Measurements from ENCODE around the gene CLCN1.

CLCN1 gene

GRCh38 chr7:143341842-143342241 lies 25.9 kb downstream of the CLCN1 start:
- H3K9me2 ChIP-seq (ENCODE audit: low read depth, low read length) = no peaks in the 10 kb centered on the region
- H3K9me3 ChIP-seq (ENCODE audit: low read length) = no peaks in the 10 kb centered on the region
- H3K4me1 ChIP-seq (ENCODE audit: insufficient read depth, low read length, severe bottlenecking) = no peaks in the 10 kb centered on the region
- TF ChIP-seq, protein P1, sequence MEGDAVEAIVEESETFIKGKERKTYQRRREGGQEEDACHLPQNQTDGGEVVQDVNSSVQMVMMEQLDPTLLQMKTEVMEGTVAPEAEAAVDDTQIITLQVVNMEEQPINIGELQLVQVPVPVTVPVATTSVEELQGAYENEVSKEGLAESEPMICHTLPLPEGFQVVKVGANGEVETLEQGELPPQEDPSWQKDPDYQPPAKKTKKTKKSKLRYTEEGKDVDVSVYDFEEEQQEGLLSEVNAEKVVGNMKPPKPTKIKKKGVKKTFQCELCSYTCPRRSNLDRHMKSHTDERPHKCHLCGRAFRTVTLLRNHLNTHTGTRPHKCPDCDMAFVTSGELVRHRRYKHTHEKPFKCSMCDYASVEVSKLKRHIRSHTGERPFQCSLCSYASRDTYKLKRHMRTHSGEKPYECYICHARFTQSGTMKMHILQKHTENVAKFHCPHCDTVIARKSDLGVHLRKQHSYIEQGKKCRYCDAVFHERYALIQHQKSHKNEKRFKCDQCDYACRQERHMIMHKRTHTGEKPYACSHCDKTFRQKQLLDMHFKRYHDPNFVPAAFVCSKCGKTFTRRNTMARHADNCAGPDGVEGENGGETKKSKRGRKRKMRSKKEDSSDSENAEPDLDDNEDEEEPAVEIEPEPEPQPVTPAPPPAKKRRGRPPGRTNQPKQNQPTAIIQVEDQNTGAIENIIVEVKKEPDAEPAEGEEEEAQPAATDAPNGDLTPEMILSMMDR (IDR thresholded peaks at IDR 0.05; ENCODE audit: low read length) = no peak
- no peak for TF ChIP-seq EZH2 (IDR thresholded peaks at IDR 0.05; ENCODE audit: borderline replicate concordance, low read length)
- no peaks in the 10 kb centered on the region for H3K36me3 ChIP-seq (ENCODE audit: insufficient read depth, low read length)
- no peak overlapping the region for H3K27ac ChIP-seq (ENCODE audit: low read depth, low read length, poor library complexity, severe bottlenecking)
- no peak overlapping the region for H3K4me2 ChIP-seq (ENCODE audit: low read length)
- H4K20me1 ChIP-seq (ENCODE audit: insufficient read depth, low read length) = no peaks in the 10 kb centered on the region
- no peaks in the 10 kb centered on the region for H3K27me3 ChIP-seq (ENCODE audit: insufficient read depth, low read length)
- H3K79me2 ChIP-seq (ENCODE audit: insufficient read depth, low read length) = no peaks in the 10 kb centered on the region
- no peak overlapping the region for H3K4me3 ChIP-seq (ENCODE audit: low read depth, low read length, poor library complexity, severe bottlenecking)
- no peak overlapping the region for H3K9ac ChIP-seq (ENCODE audit: low read length)
- H3F3A ChIP-seq (ENCODE audit: insufficient read depth, low read length) = no peaks in the 10 kb centered on the region
- H2AFZ ChIP-seq (ENCODE audit: low read length) = no peak overlapping the region

DNA sequence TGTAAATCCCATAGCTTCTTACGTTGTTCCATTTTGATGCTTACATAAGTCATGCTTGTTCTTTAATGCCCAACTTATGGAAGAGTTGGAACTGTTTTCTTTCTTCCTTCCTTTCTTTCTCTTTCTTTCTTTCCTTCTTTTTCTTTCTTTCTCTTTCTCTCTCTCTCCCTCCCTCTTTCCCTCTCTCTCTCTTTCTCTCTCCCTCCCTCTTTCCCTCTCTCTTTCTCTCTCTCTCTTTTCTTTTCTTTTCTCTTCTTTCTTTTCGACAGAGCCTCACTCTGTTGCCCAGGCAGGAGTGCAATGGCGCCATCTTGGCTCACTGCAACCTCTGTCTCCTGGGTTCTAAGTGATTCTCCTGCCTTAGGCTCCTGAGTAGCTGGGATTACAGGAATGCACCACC lies 27.7 kb downstream of the CLCN1 start:
- H3K36me3 ChIP-seq (ENCODE audit: insufficient read depth, low read length) = no peaks in the 10 kb centered on the region
- no peaks in the 10 kb centered on the region for H4K20me1 ChIP-seq (ENCODE audit: insufficient read depth, low read length)
- H3K27me3 ChIP-seq (ENCODE audit: insufficient read depth, low read length) = 0 out of 2 replicates have a peak, but pooled peaks cover 2% of the 10 kb centered on the region
- no peaks in the 10 kb centered on the region for H3K4me1 ChIP-seq (ENCODE audit: insufficient read depth, low read length, severe bottlenecking)
- no peak overlapping the region for H3K27ac ChIP-seq (ENCODE audit: low read depth, low read length, poor library complexity, severe bottlenecking)
- no peaks in the 10 kb centered on the region for H3F3A ChIP-seq (ENCODE audit: insufficient read depth, low read length)
- H3K4me2 ChIP-seq (ENCODE audit: low read length) = no peak overlapping the region
- TF ChIP-seq, protein P1 (IDR thresholded peaks at IDR 0.05; ENCODE audit: low read length) = no peak
- no peak for TF ChIP-seq EZH2 (IDR thresholded peaks at IDR 0.05; ENCODE audit: borderline replicate concordance, low read length)
- H3K9me2 ChIP-seq (ENCODE audit: low read depth, low read length) = no peaks in the 10 kb centered on the region
- H3K9me3 ChIP-seq (ENCODE audit: low read length) = no peaks in the 10 kb centered on the region
- no peak overlapping the region for H3K4me3 ChIP-seq (ENCODE audit: low read depth, low read length, poor library complexity, severe bottlenecking)
- H3K79me2 ChIP-seq (ENCODE audit: insufficient read depth, low read length) = no peaks in the 10 kb centered on the region
- H3K9ac ChIP-seq (ENCODE audit: low read length) = no peak overlapping the region
- H2AFZ ChIP-seq (ENCODE audit: low read length) = no peak overlapping the region

DNA sequence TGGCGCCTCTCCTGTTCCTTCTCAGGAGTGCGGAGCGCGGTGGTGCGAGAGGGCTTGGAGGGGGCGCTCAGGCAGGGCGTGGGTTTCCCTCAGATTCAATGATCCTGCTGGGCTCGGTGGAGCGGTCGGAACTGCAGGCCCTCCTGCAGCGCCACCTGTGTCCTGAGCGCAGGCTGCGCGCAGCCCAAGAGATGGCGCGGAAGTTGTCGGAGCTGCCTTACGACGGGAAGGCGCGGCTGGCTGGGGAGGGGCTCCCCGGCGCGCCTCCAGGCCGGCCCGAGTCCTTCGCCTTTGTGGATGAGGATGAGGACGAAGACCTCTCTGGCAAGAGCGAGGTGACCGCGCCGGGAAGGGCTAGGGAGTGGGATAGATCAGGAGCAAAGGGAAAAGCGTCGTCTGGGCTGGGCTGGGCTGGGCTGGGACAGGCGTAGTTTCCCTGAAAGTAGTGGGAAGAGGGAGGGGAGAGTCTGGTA lies 29.6 kb downstream of the CLCN1 start:
- no peaks in the 10 kb centered on the region for H3K4me1 ChIP-seq (ENCODE audit: insufficient read depth, low read length, severe bottlenecking)
- H3K79me2 ChIP-seq (ENCODE audit: insufficient read depth, low read length) = no peaks in the 10 kb centered on the region
- H4K20me1 ChIP-seq (ENCODE audit: insufficient read depth, low read length) = no peaks in the 10 kb centered on the region
- no peaks in the 10 kb centered on the region for H3F3A ChIP-seq (ENCODE audit: insufficient read depth, low read length)
- TF ChIP-seq, protein P1 (IDR thresholded peaks at IDR 0.05; ENCODE audit: low read length) = no peak
- no peak for TF ChIP-seq EZH2 (IDR thresholded peaks at IDR 0.05; ENCODE audit: borderline replicate concordance, low read length)
- no peaks in the 10 kb centered on the region for H3K36me3 ChIP-seq (ENCODE audit: insufficient read depth, low read length)
- no peak overlapping the region for H3K4me2 ChIP-seq (ENCODE audit: low read length)
- H3K4me3 ChIP-seq (ENCODE audit: low read depth, low read length, poor library complexity, severe bottlenecking) = no peak overlapping the region
- no peaks in the 10 kb centered on the region for H3K9me3 ChIP-seq (ENCODE audit: low read length)
- no peaks in the 10 kb centered on the region for H3K9me2 ChIP-seq (ENCODE audit: low read depth, low read length)
- no peak overlapping the region for H2AFZ ChIP-seq (ENCODE audit: low read length)
- H3K27ac ChIP-seq (ENCODE audit: low read depth, low read length, poor library complexity, severe bottlenecking) = no peak overlapping the region
- H3K27me3 ChIP-seq (ENCODE audit: insufficient read depth, low read length) = 0 out of 2 replicates have a peak, but pooled peaks cover 9% of the 10 kb centered on the region
- H3K9ac ChIP-seq (ENCODE audit: low read length) = no peak overlapping the region
